ENCODE data around the gene ABCG1. TPM values are rescaled to one million over a fixed set of nuclear protein-coding genes. Genes with fewer than 3 reads are reported as not detected.

ABCG1 gene
- total RNA-seq, 2 experiments from 2014 or later, result 16.7 to 17.3 TPM

DNA sequence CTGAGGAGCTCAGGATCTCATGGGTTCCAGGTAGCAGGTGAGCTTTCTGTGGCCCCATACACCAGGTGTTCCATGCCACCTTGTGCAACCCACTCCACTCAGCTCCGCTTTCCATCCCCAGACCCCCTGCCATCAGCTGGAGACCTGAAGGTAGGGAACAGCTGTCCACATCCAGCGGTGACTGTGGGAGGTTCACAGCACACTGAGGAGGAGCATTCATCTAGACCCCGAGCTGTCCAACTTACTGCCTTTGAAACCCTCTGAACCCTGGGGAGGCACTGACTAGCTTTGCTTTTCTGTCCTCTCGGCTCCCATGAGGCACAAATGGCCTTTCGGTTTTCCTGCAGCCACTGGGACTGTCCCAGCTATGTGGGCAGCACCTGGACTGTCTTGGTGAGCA, 27.9 kb upstream of the ABCG1 start:
- POLR2A ChIA-PET, result interaction anchor here (0.8 to 3.0 kb wide), 3 partner anchors 10 to 38 kb away, joined by 3 to 10 read pairs (median 7); no protein-coding TSS in a partner anchor

DNA sequence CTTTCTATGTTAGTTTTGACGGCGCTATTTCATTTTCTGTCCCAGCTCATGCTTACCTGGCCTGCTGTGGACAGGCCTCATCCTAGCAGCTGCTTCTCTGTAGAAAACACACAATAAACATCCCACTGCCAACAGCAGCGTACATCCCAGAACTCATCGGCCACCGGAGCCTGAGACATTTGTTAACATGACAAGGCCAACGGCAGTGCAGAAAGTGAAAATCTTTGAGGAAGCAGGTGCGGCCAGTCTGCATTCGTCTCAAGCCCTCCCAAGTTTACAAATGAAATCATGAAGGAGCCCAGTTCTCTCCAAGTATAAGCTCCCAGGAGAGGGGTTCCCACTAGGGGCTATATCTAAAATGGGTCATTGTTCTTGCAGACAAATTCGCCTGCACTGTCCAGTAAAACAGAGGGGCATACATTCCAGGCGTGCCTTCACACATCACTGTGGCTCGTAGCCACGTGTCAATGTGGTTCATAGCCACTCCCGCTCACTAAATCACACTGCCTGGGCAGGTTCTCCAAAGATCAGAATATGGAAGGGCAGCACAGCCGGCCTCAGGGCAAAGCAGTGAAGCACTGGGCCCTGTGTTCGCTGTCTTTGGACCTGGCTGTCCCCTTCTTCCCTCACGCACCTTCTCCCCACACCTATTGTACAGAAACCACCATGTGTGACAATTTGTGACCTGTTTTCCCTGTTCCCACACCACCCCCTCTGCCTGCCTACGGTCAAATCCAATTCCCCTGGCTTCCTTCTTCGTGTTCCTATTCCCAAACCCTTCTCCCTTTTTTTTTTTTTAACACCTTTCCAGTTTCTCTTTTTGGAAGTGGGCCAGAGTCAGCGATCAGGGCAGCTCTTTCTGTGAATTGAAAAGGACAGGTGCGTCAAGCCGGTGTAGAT, 27.0 kb upstream of the ABCG1 start:
- ChIA-PET POLR2A (interaction anchor here (1.3 kb wide), 1 partner anchor 9 kb away, joined by 7 read pairs; no protein-coding TSS in a partner anchor), CTCF (ENCODE audit: unreplicated experiment) (interaction anchor here (0.5 to 0.6 kb wide), 2 partner anchors 9 to 75 kb away, joined by 3 read pairs; no protein-coding TSS in a partner anchor)
- no TSS peak for BruUV-seq (replicated peaks)
- intact Hi-C loops (cut with micrococcal nuclease; ENCODE audit: unreplicated experiment), result no loop called here
- H2AFZ ChIP-seq (ENCODE audit: low read length), result peak overlapping the region; percentile 9; the same call in 1 of the 2 replicates
- peaks cover 84% of the 10 kb centered on the region for H3K4me1 ChIP-seq (ENCODE audit: insufficient read depth, low read length, poor library complexity, severe bottlenecking)
- H3K36me3 ChIP-seq (ENCODE audit: insufficient read depth, low read length), result no peaks in the 10 kb centered on the region; the same call in 1 of the 2 replicates
- no peak overlapping the region for H3K4me3 ChIP-seq (ENCODE audit: low read depth, low read length, poor library complexity, severe bottlenecking)
- no peaks in the 10 kb centered on the region for H3K9me2 ChIP-seq (ENCODE audit: insufficient read depth, low read length)
- H4K20me1 ChIP-seq (ENCODE audit: insufficient read depth, low read length), result no peaks in the 10 kb centered on the region
- no peaks in the 10 kb centered on the region for H3K79me2 ChIP-seq (ENCODE audit: insufficient read depth, low read depth, low read length)
- no peak for TF ChIP-seq EZH2phosphoT487 (IDR thresholded peaks at IDR 0.05; ENCODE audit: borderline replicate concordance, low read depth, low read length)
- TF ChIP-seq, protein P1, sequence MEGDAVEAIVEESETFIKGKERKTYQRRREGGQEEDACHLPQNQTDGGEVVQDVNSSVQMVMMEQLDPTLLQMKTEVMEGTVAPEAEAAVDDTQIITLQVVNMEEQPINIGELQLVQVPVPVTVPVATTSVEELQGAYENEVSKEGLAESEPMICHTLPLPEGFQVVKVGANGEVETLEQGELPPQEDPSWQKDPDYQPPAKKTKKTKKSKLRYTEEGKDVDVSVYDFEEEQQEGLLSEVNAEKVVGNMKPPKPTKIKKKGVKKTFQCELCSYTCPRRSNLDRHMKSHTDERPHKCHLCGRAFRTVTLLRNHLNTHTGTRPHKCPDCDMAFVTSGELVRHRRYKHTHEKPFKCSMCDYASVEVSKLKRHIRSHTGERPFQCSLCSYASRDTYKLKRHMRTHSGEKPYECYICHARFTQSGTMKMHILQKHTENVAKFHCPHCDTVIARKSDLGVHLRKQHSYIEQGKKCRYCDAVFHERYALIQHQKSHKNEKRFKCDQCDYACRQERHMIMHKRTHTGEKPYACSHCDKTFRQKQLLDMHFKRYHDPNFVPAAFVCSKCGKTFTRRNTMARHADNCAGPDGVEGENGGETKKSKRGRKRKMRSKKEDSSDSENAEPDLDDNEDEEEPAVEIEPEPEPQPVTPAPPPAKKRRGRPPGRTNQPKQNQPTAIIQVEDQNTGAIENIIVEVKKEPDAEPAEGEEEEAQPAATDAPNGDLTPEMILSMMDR (conservative IDR thresholded peaks at IDR 0.05; ENCODE audit: low read length), result no peak
- no peak for DNase-seq (ENCODE audit: low spot score)
- H3K4me2 ChIP-seq (ENCODE audit: low read length), result no peak overlapping the region
- H3K9me3 ChIP-seq (ENCODE audit: low read length), result peaks cover 1% of the 10 kb centered on the region; the same call in 1 of the 2 replicates
- no peak overlapping the region for H3K27ac ChIP-seq (ENCODE audit: low read depth, low read length, poor library complexity, severe bottlenecking)

More for the DNA sequence above, 27.9 kb upstream of the ABCG1 start:
- DNase-seq (ENCODE audit: low spot score), result no peak
- CTCF ChIA-PET (ENCODE audit: unreplicated experiment), result no interaction called here
- intact Hi-C loops (cut with micrococcal nuclease; ENCODE audit: unreplicated experiment), result no loop called here
- Histone ChIP-seq H3K9me3 (ENCODE audit: low read length) (peaks cover 10% of the 10 kb centered on the region; the same call in 1 of the 2 replicates), H4K20me1 (ENCODE audit: insufficient read depth, low read length) (no peaks in the 10 kb centered on the region), H3K9me2 (ENCODE audit: insufficient read depth, low read length) (no peaks in the 10 kb centered on the region), H3K4me1 (ENCODE audit: insufficient read depth, low read length, poor library complexity, severe bottlenecking) (peaks cover 91% of the 10 kb centered on the region), H3K27ac (ENCODE audit: low read depth, low read length, poor library complexity, severe bottlenecking) (no peak overlapping the region), H3K36me3 (ENCODE audit: insufficient read depth, low read length) (peaks cover 8% of the 10 kb centered on the region; the same call in 1 of the 2 replicates), H3K4me2 (ENCODE audit: low read length) (no peak overlapping the region), H3K79me2 (ENCODE audit: insufficient read depth, low read depth, low read length) (no peaks in the 10 kb centered on the region), H2AFZ (ENCODE audit: low read length) (no peak overlapping the region; the same call in 1 of the 2 replicates), H3K4me3 (ENCODE audit: low read depth, low read length, poor library complexity, severe bottlenecking) (no peak overlapping the region)
- BruUV-seq (replicated peaks), result no TSS peak
- no peak for TF ChIP-seq EZH2phosphoT487 (IDR thresholded peaks at IDR 0.05; ENCODE audit: borderline replicate concordance, low read depth, low read length)
- TF ChIP-seq, protein P1 (conservative IDR thresholded peaks at IDR 0.05; ENCODE audit: low read length), result no peak
